ENCODE data around the gene P2RY13.

DNA sequence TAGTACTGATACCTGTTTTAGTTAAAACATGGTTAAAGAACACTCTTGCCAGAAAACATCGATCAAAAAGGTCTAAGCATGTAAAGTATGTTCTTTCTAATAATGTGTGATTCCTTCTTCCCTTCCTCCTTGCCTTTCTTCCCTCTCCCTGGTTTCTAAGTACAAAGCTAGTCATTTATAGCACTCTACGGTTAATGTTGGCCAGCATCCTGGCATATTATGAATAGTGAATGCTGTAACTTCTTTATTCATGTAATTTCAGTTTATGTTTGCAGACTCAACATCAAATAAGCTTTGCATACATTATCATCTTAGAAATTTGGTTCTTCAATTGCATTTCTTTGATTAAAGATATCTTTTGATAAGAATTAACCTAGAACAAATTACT lies 28.1 kb upstream of the P2RY13 start:
- TF ChIP-seq CTCF (conservative IDR thresholded peaks at IDR 0.05; ENCODE audit: low read length) (no peak), EZH2phosphoT487 (IDR thresholded peaks at IDR 0.05; ENCODE audit: borderline replicate concordance, low read depth, low read length) (no peak)
